H9 (cell line): Measurements from ENCODE around the gene ZBTB49. TPM values are rescaled to one million over a fixed set of nuclear protein-coding genes. Genes with fewer than 3 reads are reported as not detected.

Source experiments
- DNase-seq: peaks from one replicate; pipeline ENCODE4 v3.0.0-alpha.2; 2017
- H2AFZ ChIP-seq: one replicate; pipeline ENCODE4 v1.6.1; 2013; ENCODE audit warnings: mild to moderate bottlenecking, low read length, control low read depth, moderate library complexity
- H2AK5ac ChIP-seq: 2 replicates; pipeline ENCODE4 v1.6.1; 2013; ENCODE audit warnings: low read length, control low read depth, mixed read lengths; ENCODE audit not compliant: insufficient read length
- H2BK120ac ChIP-seq: one replicate; pipeline ENCODE4 v1.6.1; 2013; ENCODE audit warnings: low read depth, mild to moderate bottlenecking, low read length, control low read depth, inconsistent platforms; ENCODE audit not compliant: poor library complexity, severe bottlenecking
- H2BK12ac ChIP-seq: 2 replicates; pipeline ENCODE4 v1.6.1; 2013; ENCODE audit warnings: low read length, control low read depth, mixed read lengths, low read depth; ENCODE audit not compliant: insufficient read length
- H2BK15ac ChIP-seq: 2 replicates; pipeline ENCODE4 v1.6.1; 2013; ENCODE audit warnings: low read depth, low read length, control low read depth
- H2BK20ac ChIP-seq: one replicate; pipeline ENCODE4 v1.6.1; 2013; ENCODE audit warnings: low read depth, mild to moderate bottlenecking, low read length, control low read depth, inconsistent platforms; ENCODE audit not compliant: poor library complexity, severe bottlenecking
- H2BK5ac ChIP-seq: 2 replicates; pipeline ENCODE4 v1.6.1; 2013; ENCODE audit warnings: low read length, control low read depth, mixed read lengths; ENCODE audit not compliant: insufficient read length
- H3K14ac ChIP-seq: 2 replicates; pipeline ENCODE4 v1.6.1; 2013; ENCODE audit warnings: low read length, control low read depth; ENCODE audit not compliant: insufficient read depth
- H3K18ac ChIP-seq: 2 replicates; pipeline ENCODE4 v1.6.1; 2013; ENCODE audit warnings: low read depth, mild to moderate bottlenecking, mixed read lengths, low read length, control low read depth; ENCODE audit not compliant: insufficient read length
- H3K23ac ChIP-seq: 2 replicates; pipeline ENCODE4 v1.6.1; 2013; ENCODE audit warnings: low read length, control low read depth, mixed read lengths, low read depth; ENCODE audit not compliant: insufficient read length
- H3K23me2 ChIP-seq: 2 replicates; pipeline ENCODE4 v1.6.1; 2013; ENCODE audit warnings: low read depth, mild to moderate bottlenecking, mixed read lengths, low read length, control low read depth; ENCODE audit not compliant: insufficient read length, poor library complexity, severe bottlenecking
- H3K27ac ChIP-seq: 2 replicates; pipeline ENCODE4 v1.5.1; 2013; ENCODE audit warnings: low read length, control low read depth, mixed read lengths, low read depth; ENCODE audit not compliant: insufficient read length
- H3K27me3 ChIP-seq: 2 replicates; pipeline ENCODE4 v1.6.1; 2013; ENCODE audit warnings: low read length, control low read depth, inconsistent platforms; ENCODE audit not compliant: insufficient read depth
- H3K4ac ChIP-seq: 2 replicates; pipeline ENCODE4 v1.6.1; 2013; ENCODE audit warnings: low read depth, mild to moderate bottlenecking, control low read depth, inconsistent platforms, low read length, moderate library complexity
- H3K4me1 ChIP-seq: 2 replicates; pipeline ENCODE4 v1.6.1; 2013; ENCODE audit warnings: low read length, control low read depth, inconsistent platforms; ENCODE audit not compliant: insufficient read depth
- H3K4me2 ChIP-seq: 2 replicates; pipeline ENCODE4 v1.6.1; 2013; ENCODE audit warnings: low read length, control low read depth, mixed read lengths; ENCODE audit not compliant: insufficient read length, insufficient read depth
- H3K56ac ChIP-seq: 2 replicates; pipeline ENCODE4 v1.6.1; 2013; ENCODE audit warnings: low read depth, mild to moderate bottlenecking, mixed read lengths, low read length, control low read depth; ENCODE audit not compliant: insufficient read length
- H3K79me1 ChIP-seq: 2 replicates; pipeline ENCODE4 v1.6.1; 2013; ENCODE audit warnings: low read depth, mild to moderate bottlenecking, moderate library complexity, low read length, control low read depth, inconsistent platforms; ENCODE audit not compliant: insufficient read depth, poor library complexity, severe bottlenecking
- H3K79me2 ChIP-seq: 2 replicates; pipeline ENCODE4 v1.6.1; 2013; ENCODE audit warnings: low read length, control low read depth, inconsistent platforms; ENCODE audit not compliant: insufficient read depth
- H3K9ac ChIP-seq: 2 replicates; pipeline ENCODE4 v1.6.1; 2013; ENCODE audit warnings: low read length, control low read depth, mixed read lengths; ENCODE audit not compliant: insufficient read length; ENCODE audit errors: extremely low read depth
- H3K9me3 ChIP-seq: one replicate; pipeline ENCODE4 v1.6.1; 2013; ENCODE audit warnings: low read depth, low read length, inconsistent platforms; ENCODE audit not compliant: control insufficient read depth
- H3T11ph ChIP-seq: one replicate; pipeline ENCODE4 v1.6.1; 2013; ENCODE audit warnings: mild to moderate bottlenecking, low read length, control low read depth, inconsistent platforms
- H4K20me1 ChIP-seq: one replicate; pipeline ENCODE4 v1.6.1; 2013; ENCODE audit not compliant: control insufficient read depth, insufficient read length, insufficient read depth
- H4K5ac ChIP-seq: 2 replicates; pipeline ENCODE4 v1.6.1; 2013; ENCODE audit warnings: low read depth, mild to moderate bottlenecking, mixed read lengths, low read length, control low read depth; ENCODE audit not compliant: insufficient read length
- H4K8ac ChIP-seq: replicated peaks from 2 replicates; pipeline ENCODE4 v1.6.1; 2013; ENCODE audit warnings: low read length, control low read depth, mixed read lengths, low read depth; ENCODE audit not compliant: insufficient read length
- H4K91ac ChIP-seq: 2 replicates; pipeline ENCODE4 v1.6.1; 2013; ENCODE audit warnings: low read depth, mild to moderate bottlenecking, moderate library complexity, mixed read lengths, low read length, control low read depth; ENCODE audit not compliant: insufficient read length
- H3K27ac Mint-ChIP-seq, 3 experiments: 2 replicates in 2 of 3; 3 replicates in 1 of 3; pipeline ENCODE4 v1.8.0; 2020 to 2021; ENCODE audit warnings: mixed read lengths in 3 of 3, mild to moderate bottlenecking in 1 of 3, moderate library complexity in 1 of 3
- H3K27me3 Mint-ChIP-seq: 2 replicates; pipeline ENCODE4 v1.8.0; 2021; ENCODE audit warnings: low read depth, mild to moderate bottlenecking, moderate library complexity, mixed read lengths
- H3K36me3 Mint-ChIP-seq, 3 experiments: 2 replicates in 2 of 3; 3 replicates in 1 of 3; pipeline ENCODE4 v1.8.0; 2020 to 2021; ENCODE audit warnings: low read depth in 3 of 3, mixed read lengths in 3 of 3; ENCODE audit not compliant: insufficient read depth in 1 of 3
- H3K4me1 Mint-ChIP-seq, 2 experiments: 2 replicates each; pipeline ENCODE4 v1.8.0; 2020; ENCODE audit warnings: mixed read lengths in 2 of 2
- H3K4me3 Mint-ChIP-seq, 2 experiments: 2 replicates in 1 of 2; 3 replicates in 1 of 2; pipeline ENCODE4 v1.8.0; 2020 to 2021; ENCODE audit warnings: mild to moderate bottlenecking in 2 of 2, mixed read lengths in 2 of 2, moderate library complexity in 1 of 2
- H3K9me3 Mint-ChIP-seq, 2 experiments: 2 replicates in 1 of 2; 3 replicates in 1 of 2; pipeline ENCODE4 v1.8.0; 2020; ENCODE audit warnings: mild to moderate bottlenecking in 2 of 2, mixed read lengths in 2 of 2, moderate library complexity in 1 of 2
- WGBS: extraction: QIAGEN DNeasy Blood & Tissue Kit; methylation state at CpG from one replicate; pipeline ENCODE4 v1.1.7; 2013; ENCODE audit warnings: missing lambda C conversion rate, low lambda C conversion rate, mixed read lengths; ENCODE audit not compliant: insufficient read length; ENCODE audit errors: extremely low coverage; 5-methylcytosine and 5-hydroxymethylcytosine counted together
- total RNA-seq: library from RNA; stranded (reverse); gene quantifications from 2 replicates; pipeline ENCODE4 v1.2.1, GENCODE V29; 2021
- TF ChIP-seq, protein P1 (sequence below): fragments of 200-600 bp; sonication (generic); conservative IDR thresholded peaks from 3 replicates; pipeline ENCODE4 v1.8.0; 2021; ENCODE audit warnings: antibody characterized with exemption, mild to moderate bottlenecking

Gene ZBTB49
- total RNA-seq, 1 experiment from 2014 or later, result 8.7 TPM

DNA sequence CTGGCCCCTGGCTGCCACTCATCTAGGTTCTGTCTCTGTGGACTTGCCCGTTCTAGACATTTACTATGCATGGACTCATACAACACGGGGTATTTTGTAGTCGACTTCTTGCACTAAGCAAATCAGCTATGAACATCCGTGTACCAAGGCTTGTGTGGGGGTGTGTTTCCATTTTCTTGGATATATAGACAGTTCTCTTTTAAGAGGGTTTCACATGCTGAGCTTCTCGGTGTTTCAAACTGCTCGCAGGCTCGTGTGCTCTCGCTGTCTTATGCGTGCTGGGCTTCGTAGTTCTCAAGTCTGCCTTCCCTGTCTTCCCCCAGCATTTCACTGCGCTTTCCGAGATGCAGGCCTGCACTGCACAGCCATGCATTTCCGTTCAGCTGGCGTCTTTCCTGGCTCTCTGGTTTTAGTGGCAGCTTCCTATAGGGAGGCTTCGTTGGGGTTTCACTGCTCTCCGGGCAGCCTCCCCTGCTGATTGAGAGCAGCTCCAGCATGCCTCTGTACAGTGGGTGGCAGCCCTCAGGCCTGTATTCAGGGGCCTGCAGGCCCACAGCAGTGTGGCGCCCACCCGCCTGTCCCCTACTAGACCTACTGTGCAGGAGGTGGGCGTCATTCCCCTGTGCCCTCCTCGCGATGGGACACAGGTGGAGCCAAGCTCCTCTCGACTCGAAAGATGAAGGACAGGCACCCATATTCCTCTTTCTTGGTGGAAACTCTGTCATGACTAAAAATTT, 27.6 kb downstream of the ZBTB49 start:
- H3K27me3 Mint-ChIP-seq, result no peaks in the 10 kb centered on the region
- no CpG with 5 or more reads among the region's 23 CpGs for WGBS
- no peak overlapping the region for H4K91ac ChIP-seq

More for the DNA sequence above, 27.6 kb downstream of the ZBTB49 start:
- peaks cover 8 to 13% of the 10 kb centered on the region in 2 experiments for H3K4me1 Mint-ChIP-seq
- H2BK5ac ChIP-seq, result no peak overlapping the region
- H3K27me3 ChIP-seq, result no peaks in the 10 kb centered on the region
- H4K5ac ChIP-seq, result no peak overlapping the region
- H2BK12ac ChIP-seq, result no peak overlapping the region
- no peak overlapping the region for H3K14ac ChIP-seq
- H3K9ac ChIP-seq, result no peak overlapping the region
- H3K23me2 ChIP-seq, result no peaks in the 10 kb centered on the region
- no peak overlapping the region for H3K27ac ChIP-seq
- no peaks in the 10 kb centered on the region for H3K9me3 Mint-ChIP-seq
- H4K8ac ChIP-seq, result no peak overlapping the region
- H3K4me1 ChIP-seq, result no peaks in the 10 kb centered on the region
- no peaks in the 10 kb centered on the region for H4K20me1 ChIP-seq
- H3K79me1 ChIP-seq, result no peaks in the 10 kb centered on the region
- no peak overlapping the region for H2BK120ac ChIP-seq
- H3K9me3 ChIP-seq, result no peaks in the 10 kb centered on the region
- no peak for DNase-seq
- peaks cover 2 to 32% (median 29%) of the 10 kb centered on the region in 3 experiments; a peak in 5 of 7 replicates for H3K36me3 Mint-ChIP-seq
- no peak overlapping the region for H3K18ac ChIP-seq
- H3T11ph ChIP-seq, result no peak overlapping the region
- H3K4me3 Mint-ChIP-seq, result no peak overlapping the region
- no peak overlapping the region for H3K23ac ChIP-seq
- no peak overlapping the region for H2AFZ ChIP-seq
- no peak overlapping the region for H2AK5ac ChIP-seq
- no peak overlapping the region for H3K4me2 ChIP-seq
- H2BK20ac ChIP-seq, result no peak overlapping the region
- no peak overlapping the region for H3K4ac ChIP-seq
- no peaks in the 10 kb centered on the region for H3K79me2 ChIP-seq
- no peak overlapping the region for H3K56ac ChIP-seq
- TF ChIP-seq, protein P1, sequence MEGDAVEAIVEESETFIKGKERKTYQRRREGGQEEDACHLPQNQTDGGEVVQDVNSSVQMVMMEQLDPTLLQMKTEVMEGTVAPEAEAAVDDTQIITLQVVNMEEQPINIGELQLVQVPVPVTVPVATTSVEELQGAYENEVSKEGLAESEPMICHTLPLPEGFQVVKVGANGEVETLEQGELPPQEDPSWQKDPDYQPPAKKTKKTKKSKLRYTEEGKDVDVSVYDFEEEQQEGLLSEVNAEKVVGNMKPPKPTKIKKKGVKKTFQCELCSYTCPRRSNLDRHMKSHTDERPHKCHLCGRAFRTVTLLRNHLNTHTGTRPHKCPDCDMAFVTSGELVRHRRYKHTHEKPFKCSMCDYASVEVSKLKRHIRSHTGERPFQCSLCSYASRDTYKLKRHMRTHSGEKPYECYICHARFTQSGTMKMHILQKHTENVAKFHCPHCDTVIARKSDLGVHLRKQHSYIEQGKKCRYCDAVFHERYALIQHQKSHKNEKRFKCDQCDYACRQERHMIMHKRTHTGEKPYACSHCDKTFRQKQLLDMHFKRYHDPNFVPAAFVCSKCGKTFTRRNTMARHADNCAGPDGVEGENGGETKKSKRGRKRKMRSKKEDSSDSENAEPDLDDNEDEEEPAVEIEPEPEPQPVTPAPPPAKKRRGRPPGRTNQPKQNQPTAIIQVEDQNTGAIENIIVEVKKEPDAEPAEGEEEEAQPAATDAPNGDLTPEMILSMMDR, result no peak
- no peak overlapping the region for H2BK15ac ChIP-seq
- peak overlapping the region in 2 of 3 experiments; percentile 40 to 56; a peak in 3 of 7 replicates for H3K27ac Mint-ChIP-seq
